ENCODE results near the gene ACO2.

ACO2 gene

GRCh38 chr22:41504816-41505215, 35.9 kb downstream of the ACO2 start:
- TF ChIP-seq CTCF (IDR thresholded peaks at IDR 0.05; ENCODE audit: low read depth, low read length, missing control alignments): no peak
- no peak overlapping the region for H3K4me3 ChIP-seq (replicated peaks; ENCODE audit: low read depth, low read length)
- no peak for DNase-seq (ENCODE audit: extremely low read depth, low read depth)

- no peak overlapping the region for H3K4me3 ChIP-seq (replicated peaks; ENCODE audit: low read depth, low read length)
- no peak for DNase-seq (ENCODE audit: extremely low read depth, low read depth)
Measured at GRCh38 chr22:41505511-41506220, 36.7 kb downstream of the ACO2 start.

GRCh38 chr22:41507330-41508063, 38.6 kb downstream of the ACO2 start:
- DNase-seq (ENCODE audit: extremely low read depth, low read depth): no peak
- H3K4me3 ChIP-seq (replicated peaks; ENCODE audit: low read depth, low read length): no peak overlapping the region
- no peak for TF ChIP-seq CTCF (IDR thresholded peaks at IDR 0.05; ENCODE audit: low read depth, low read length, missing control alignments)

More at GRCh38 chr22:41505511-41506220, 36.7 kb downstream of the ACO2 start:
- TF ChIP-seq CTCF (IDR thresholded peaks at IDR 0.05; ENCODE audit: low read depth, low read length, missing control alignments): no peak

GRCh38 chr22:41508770-41509170, 39.9 kb downstream of the ACO2 start:
- H3K4me3 ChIP-seq (replicated peaks; ENCODE audit: low read depth, low read length): no peak overlapping the region
- no peak for TF ChIP-seq CTCF (IDR thresholded peaks at IDR 0.05; ENCODE audit: low read depth, low read length, missing control alignments)
- DNase-seq (ENCODE audit: extremely low read depth, low read depth): no peak

GRCh38 chr22:41511521-41511968, 42.6 kb downstream of the ACO2 start:
- no peak for TF ChIP-seq CTCF (IDR thresholded peaks at IDR 0.05; ENCODE audit: low read depth, low read length, missing control alignments)
- H3K4me3 ChIP-seq (replicated peaks; ENCODE audit: low read depth, low read length): no peak overlapping the region
- no peak for DNase-seq (ENCODE audit: extremely low read depth, low read depth)

GRCh38 chr22:41512421-41513194, 43.7 kb downstream of the ACO2 start:
- TF ChIP-seq CTCF (IDR thresholded peaks at IDR 0.05; ENCODE audit: low read depth, low read length, missing control alignments): no peak
- H3K4me3 ChIP-seq (replicated peaks; ENCODE audit: low read depth, low read length): no peak overlapping the region
- DNase-seq (ENCODE audit: extremely low read depth, low read depth): peak; percentile 56

Measured in HFF-Myc (cell line).